ENCODE results near the gene CLTCL1. TPM values are rescaled to one million over a fixed set of nuclear protein-coding genes. Genes with fewer than 3 reads are reported as not detected.

Gene CLTCL1
- total and polyA plus RNA-seq, 9 of the 15 experiments (the other 6 are each of a cell fraction or from before 2014, with no cell fraction given) = 1.1 to 11.7 (median 5.0) TPM

DNA sequence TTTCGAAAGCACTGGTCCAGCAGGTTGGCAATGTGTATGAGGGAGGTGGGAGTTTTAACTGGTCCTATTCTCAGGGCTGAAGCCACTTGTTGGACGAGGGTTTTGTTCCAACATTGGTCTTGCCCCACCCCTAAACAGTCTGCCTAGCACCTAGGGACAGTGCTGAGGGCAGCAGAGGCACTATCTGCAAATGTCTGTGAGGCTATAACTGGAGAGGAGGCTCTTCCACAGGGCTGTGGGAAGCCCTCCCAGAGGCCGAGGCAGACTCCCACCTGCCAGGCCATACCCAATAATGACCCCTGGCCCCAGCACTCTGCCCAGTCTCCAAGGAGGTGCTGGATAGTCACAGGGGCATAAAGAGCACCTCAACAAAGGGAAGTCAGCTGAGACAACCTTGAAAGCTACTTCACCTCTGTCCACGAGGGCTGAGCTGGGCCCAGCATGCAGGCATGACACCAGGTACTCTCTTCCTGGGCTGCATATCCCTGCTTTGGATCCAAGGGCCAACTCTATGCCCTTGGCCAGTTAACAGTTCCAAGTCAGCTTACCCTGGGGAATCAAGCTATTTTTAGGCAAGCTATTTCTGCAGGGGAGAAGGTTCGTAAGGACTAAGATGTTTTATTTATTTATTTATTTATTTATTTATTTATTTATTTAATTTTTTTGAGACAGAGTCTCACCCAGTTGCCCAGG is 72.8 kb downstream of the CLTCL1 start (continued):
- TF ChIP-seq SMARCB1 (IDR thresholded peaks at IDR 0.05; ENCODE audit: insufficient read length, low read depth) = no peak
- TF ChIP-seq, protein P1, sequence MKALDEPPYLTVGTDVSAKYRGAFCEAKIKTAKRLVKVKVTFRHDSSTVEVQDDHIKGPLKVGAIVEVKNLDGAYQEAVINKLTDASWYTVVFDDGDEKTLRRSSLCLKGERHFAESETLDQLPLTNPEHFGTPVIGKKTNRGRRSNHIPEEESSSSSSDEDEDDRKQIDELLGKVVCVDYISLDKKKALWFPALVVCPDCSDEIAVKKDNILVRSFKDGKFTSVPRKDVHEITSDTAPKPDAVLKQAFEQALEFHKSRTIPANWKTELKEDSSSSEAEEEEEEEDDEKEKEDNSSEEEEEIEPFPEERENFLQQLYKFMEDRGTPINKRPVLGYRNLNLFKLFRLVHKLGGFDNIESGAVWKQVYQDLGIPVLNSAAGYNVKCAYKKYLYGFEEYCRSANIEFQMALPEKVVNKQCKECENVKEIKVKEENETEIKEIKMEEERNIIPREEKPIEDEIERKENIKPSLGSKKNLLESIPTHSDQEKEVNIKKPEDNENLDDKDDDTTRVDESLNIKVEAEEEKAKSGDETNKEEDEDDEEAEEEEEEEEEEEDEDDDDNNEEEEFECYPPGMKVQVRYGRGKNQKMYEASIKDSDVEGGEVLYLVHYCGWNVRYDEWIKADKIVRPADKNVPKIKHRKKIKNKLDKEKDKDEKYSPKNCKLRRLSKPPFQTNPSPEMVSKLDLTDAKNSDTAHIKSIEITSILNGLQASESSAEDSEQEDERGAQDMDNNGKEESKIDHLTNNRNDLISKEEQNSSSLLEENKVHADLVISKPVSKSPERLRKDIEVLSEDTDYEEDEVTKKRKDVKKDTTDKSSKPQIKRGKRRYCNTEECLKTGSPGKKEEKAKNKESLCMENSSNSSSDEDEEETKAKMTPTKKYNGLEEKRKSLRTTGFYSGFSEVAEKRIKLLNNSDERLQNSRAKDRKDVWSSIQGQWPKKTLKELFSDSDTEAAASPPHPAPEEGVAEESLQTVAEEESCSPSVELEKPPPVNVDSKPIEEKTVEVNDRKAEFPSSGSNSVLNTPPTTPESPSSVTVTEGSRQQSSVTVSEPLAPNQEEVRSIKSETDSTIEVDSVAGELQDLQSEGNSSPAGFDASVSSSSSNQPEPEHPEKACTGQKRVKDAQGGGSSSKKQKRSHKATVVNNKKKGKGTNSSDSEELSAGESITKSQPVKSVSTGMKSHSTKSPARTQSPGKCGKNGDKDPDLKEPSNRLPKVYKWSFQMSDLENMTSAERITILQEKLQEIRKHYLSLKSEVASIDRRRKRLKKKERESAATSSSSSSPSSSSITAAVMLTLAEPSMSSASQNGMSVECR (CRISPR knock-in tag; IDR thresholded peaks at IDR 0.05) = peak; percentile 65; the same call in 1 of the 2 replicates
- TF ChIP-seq, protein P2, sequence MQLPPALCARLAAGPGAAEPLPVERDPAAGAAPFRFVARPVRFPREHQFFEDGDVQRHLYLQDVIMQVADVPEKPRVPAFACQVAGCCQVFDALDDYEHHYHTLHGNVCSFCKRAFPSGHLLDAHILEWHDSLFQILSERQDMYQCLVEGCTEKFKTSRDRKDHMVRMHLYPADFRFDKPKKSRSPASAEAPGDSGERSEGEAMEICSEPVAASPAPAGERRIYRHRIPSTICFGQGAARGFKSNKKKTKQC (CRISPR knock-in tag; IDR thresholded peaks at IDR 0.05) = peak; percentile 94; the same call in 1 of the 2 replicates

DNA sequence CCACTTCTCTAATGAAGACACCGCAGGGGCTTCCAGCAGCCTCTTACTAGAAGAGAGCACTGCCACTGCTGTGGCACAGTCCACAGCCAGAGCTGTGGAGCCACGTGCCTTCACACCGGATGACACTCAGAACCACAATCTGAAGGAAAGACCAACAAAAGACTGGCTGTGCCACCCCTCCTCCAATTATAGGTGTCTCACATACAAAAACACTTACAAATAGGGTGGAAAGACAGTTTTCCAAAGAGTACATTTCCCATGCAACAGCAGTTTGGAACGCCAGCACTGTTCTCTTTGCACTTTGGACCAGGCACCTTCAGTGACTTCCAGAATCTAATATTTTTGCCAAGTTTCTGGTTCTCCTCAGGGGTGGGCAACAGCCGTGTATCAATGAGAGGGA is 74.9 kb downstream of the CLTCL1 start:
- intact Hi-C loops (cut with micrococcal nuclease) = loop anchor here (5.0 kb wide), 1 partner anchor 151 kb away; no protein-coding TSS in a partner anchor
- Histone ChIP-seq H3K27me3 (ENCODE audit: control insufficient read depth in 2 of 2, insufficient read depth in 2 of 2, low read length in 2 of 2) (peaks cover 17 to 22% of the 10 kb centered on the region in 2 experiments; a peak in 4 of 5 replicates), H3K36me3 (ENCODE audit: control insufficient read depth, insufficient read depth, low read length) (no peaks in the 10 kb centered on the region), H3K9me1 (ENCODE audit: control insufficient read depth, insufficient read depth, low read length) (peaks cover 5% of the 10 kb centered on the region), H3K27ac (ENCODE audit: extremely low read depth, low read depth, low read length) (no peak overlapping the region), H3K9me3 (replicated peaks; ENCODE audit: control insufficient read depth, insufficient read depth, low read depth, low read length) (no peaks in the 10 kb centered on the region), H3K9ac (ENCODE audit: insufficient read depth in 1 of 2, low read depth in 2 of 2, low read length in 2 of 2) (no peak overlapping the region), H4K20me1 (replicated peaks; ENCODE audit: control insufficient read depth, insufficient read depth, low read length) (no peaks in the 10 kb centered on the region), H3K79me2 (ENCODE audit: control insufficient read depth, insufficient read depth, low read length) (no peaks in the 10 kb centered on the region), H2AFZ (ENCODE audit: low read depth, low read length) (no peak overlapping the region), H3K4me2 (ENCODE audit: insufficient read depth, low read length) (no peak overlapping the region), H3K4me3 (no peak overlapping the region), H3K4me1 (replicated peaks in 1 of 2; ENCODE audit: control insufficient read depth in 2 of 2, insufficient read depth in 2 of 2, low read length in 2 of 2) (peaks cover 9 to 13% of the 10 kb centered on the region in 2 experiments)
- WGBS (ENCODE audit: insufficient coverage, low coverage, missing lambda C conversion rate) = 33% methylated on average over 5 of the region's 5 CpGs
- no peak for DNase-seq (ENCODE audit: extremely low read depth in 1 of 4, low spot score in 3 of 4)
- in situ Hi-C loops (cut with MboI) = no loop called here
- BruUV-seq (replicated peaks) = no TSS peak
- ATAC-seq = no peak
- ChIA-PET CTCF (ENCODE audit: low intra/inter-chr PET ratio) (no interaction called here), POLR2A (interaction anchor here (0.8 to 8.7 kb wide), 5 partner anchors 12 to 24 kb away, joined by 3 to 123 read pairs (median 6); no protein-coding TSS in a partner anchor)
- no peak for FAIRE-seq
- TF ChIP-seq XRCC4 (IDR thresholded peaks at IDR 0.05; ENCODE audit: extremely low read depth, insufficient read depth, insufficient read length) = no peak
- no peak for TF ChIP-seq NCOA1 (IDR thresholded peaks at IDR 0.05; ENCODE audit: low read depth)
- TF ChIP-seq FOSL1 (tag; conservative IDR thresholded peaks at IDR 0.05) = no peak
- TF ChIP-seq ZNF586 (CRISPR knock-in tag; conservative IDR thresholded peaks at IDR 0.05) = no peak
- TF ChIP-seq KLF13 (tag; IDR thresholded peaks at IDR 0.05; ENCODE audit: borderline replicate concordance, low read depth) = no peak
- TF ChIP-seq ZC3H4 (CRISPR knock-in tag; IDR thresholded peaks at IDR 0.05; ENCODE audit: borderline replicate concordance) = no peak
- no peak for TF ChIP-seq ZNF165 (CRISPR knock-in tag; IDR thresholded peaks at IDR 0.05; ENCODE audit: borderline replicate concordance)
- TF ChIP-seq, protein P3, sequence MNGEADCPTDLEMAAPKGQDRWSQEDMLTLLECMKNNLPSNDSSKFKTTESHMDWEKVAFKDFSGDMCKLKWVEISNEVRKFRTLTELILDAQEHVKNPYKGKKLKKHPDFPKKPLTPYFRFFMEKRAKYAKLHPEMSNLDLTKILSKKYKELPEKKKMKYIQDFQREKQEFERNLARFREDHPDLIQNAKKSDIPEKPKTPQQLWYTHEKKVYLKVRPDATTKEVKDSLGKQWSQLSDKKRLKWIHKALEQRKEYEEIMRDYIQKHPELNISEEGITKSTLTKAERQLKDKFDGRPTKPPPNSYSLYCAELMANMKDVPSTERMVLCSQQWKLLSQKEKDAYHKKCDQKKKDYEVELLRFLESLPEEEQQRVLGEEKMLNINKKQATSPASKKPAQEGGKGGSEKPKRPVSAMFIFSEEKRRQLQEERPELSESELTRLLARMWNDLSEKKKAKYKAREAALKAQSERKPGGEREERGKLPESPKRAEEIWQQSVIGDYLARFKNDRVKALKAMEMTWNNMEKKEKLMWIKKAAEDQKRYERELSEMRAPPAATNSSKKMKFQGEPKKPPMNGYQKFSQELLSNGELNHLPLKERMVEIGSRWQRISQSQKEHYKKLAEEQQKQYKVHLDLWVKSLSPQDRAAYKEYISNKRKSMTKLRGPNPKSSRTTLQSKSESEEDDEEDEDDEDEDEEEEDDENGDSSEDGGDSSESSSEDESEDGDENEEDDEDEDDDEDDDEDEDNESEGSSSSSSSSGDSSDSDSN (IDR thresholded peaks at IDR 0.05; ENCODE audit: borderline replicate concordance in 1 of 2, low read depth in 2 of 2, low read length in 2 of 2) = 0 out of 4 replicates have a peak, but pooled peaks of 1 of the 2 experiments have one; percentile 2
- TF ChIP-seq TCFL5 (CRISPR knock-in tag; conservative IDR thresholded peaks at IDR 0.05) = no peak
